HG03159 (cell line): Measurements from ENCODE around the gene PDAP1.
A peak's percentile ranks its signal among the peaks of the same experiment; 100 is the strongest.
"Not testable (repeated sequence)": the region's sequence is repeated elsewhere in the genome, so short reads cannot be mapped to it uniquely, and the experiment has no call there.

Source experiments
- ATAC-seq: cut with Tn5 transposase; IDR thresholded peaks from one replicate; pipeline ENCODE4 v1.9.1; 2021; ENCODE audit warnings: mild to moderate bottlenecking, moderate library complexity; ENCODE audit not compliant: unreplicated experiment

Gene PDAP1

GRCh38 chr7:99408379-99409191 is at the start of gene PDAP1, which contains the start of gene BUD31:
TSS of gene PDAP1 (minus strand) at chr7:99408597. CDS start at chr7:99408548, 49 bp downstream.
TSS of gene BUD31 (plus strand) at chr7:99408969. CDS start at chr7:99411093, 2,124 bp downstream.
- peak; percentile 81 for ATAC-seq

GRCh38 chr7:99457650-99458493 is 49.5 kb upstream of the PDAP1 start:
- no peak for ATAC-seq

DNA sequence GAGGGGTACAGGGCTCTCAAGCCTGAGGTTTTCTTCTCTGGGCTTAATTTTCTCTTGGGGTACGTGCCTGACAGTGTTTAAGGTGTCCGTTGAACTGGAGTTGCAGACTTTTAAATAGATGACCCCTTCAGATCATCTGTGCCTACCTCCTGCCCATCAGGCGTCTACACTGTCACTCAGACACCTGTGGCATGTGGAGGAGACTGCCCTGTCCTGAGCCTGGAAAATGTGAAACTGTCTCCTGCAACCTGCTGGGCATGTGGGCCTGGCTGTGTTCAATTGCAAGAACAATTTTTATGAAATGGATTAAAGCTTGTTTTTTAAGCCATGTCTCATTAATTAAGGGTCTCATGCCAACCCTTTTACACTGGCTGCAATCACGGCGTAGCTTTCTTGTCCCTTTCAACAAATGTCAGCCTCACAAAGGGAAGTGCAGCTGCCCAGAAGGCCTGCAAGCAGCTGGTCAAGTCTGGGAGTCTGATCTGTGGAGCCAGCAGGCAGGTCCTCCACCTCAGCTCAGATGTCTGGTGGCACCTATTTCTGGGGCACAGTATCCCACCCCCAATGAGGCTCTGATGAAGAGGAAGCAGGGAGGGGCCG is 48.8 kb upstream of the PDAP1 start:
- ATAC-seq: no peak

GRCh38 chr7:99456288-99456687 is 47.9 kb upstream of the PDAP1 start:
- ATAC-seq: no peak

DNA sequence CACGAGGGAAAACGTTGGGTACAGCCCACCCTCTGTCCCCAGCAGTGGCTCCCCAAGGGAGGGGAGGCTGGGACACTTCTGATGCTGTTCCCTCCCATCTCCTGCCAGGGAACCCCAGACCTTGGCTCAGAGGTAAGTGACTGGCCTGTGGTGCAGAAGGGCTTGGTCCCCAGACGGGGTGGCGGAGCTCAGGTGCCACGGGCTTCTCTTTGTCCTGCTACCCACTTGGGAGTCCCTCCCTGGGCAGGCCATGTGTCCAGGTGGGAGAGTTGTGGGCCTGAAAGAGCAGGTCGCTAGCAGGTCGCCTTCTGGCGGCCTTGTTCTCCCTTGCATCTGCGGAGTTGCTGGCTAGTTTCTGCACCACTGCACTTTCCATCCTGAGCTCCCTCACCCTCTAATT is 47.5 kb upstream of the PDAP1 start:
- no peak for ATAC-seq

GRCh38 chr7:99453105-99453504 is 44.7 kb upstream of the PDAP1 start:
- ATAC-seq: no peak

- no peak for ATAC-seq
Observed at GRCh38 chr7:99452541-99452940, 44.1 kb upstream of the PDAP1 start.

DNA sequence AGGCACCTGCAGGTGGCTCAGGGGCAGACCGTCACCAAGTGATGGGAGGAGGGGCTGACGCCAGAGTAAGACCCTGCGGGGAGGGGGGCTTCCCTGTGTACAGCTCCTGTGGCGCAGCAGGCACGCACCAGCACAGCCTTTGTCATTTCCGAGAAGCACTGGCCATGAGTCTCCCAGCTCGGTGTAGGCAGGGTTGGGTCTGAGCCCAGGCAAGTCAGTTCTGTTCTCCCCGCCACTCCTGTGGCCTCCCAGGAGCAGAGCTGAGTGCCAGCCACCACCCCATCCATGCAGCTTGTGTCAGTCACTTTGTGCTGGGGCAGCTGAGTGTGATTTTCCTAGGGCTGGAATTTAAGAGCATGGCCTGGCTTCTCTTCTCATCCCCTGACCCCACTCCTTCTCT is 43.5 kb upstream of the PDAP1 start:
- ATAC-seq: no peak

DNA sequence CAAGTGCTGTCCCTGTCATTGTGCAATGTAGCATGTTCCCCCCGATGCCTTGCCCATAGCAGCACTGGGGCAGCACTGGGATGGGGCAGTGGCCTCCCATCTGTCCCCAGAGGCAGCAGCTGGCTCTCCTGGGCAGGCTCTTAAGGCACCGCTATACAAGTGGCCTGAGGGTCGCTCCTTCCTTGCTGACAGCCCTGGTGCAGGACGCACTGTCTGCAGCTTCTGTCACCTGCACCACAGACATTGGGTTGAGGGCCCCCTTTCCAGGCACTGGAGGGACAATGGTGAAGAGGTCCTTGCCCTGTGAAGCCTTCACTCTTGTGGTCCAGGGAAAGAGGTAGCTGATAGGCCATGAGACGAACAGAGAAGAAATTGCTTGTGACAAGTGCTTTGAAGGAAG is 40.9 kb upstream of the PDAP1 start:
- ATAC-seq: no peak

- no peak for ATAC-seq
Observed at GRCh38 chr7:99448855-99449254, 40.5 kb upstream of the PDAP1 start.

- ATAC-seq: no peak
Observed at GRCh38 chr7:99447943-99448342, 39.5 kb upstream of the PDAP1 start.

GRCh38 chr7:99446096-99446495 is 37.7 kb upstream of the PDAP1 start:
- ATAC-seq: no peak

- ATAC-seq: no peak
Observed at GRCh38 chr7:99440195-99440594, 31.8 kb upstream of the PDAP1 start.

DNA sequence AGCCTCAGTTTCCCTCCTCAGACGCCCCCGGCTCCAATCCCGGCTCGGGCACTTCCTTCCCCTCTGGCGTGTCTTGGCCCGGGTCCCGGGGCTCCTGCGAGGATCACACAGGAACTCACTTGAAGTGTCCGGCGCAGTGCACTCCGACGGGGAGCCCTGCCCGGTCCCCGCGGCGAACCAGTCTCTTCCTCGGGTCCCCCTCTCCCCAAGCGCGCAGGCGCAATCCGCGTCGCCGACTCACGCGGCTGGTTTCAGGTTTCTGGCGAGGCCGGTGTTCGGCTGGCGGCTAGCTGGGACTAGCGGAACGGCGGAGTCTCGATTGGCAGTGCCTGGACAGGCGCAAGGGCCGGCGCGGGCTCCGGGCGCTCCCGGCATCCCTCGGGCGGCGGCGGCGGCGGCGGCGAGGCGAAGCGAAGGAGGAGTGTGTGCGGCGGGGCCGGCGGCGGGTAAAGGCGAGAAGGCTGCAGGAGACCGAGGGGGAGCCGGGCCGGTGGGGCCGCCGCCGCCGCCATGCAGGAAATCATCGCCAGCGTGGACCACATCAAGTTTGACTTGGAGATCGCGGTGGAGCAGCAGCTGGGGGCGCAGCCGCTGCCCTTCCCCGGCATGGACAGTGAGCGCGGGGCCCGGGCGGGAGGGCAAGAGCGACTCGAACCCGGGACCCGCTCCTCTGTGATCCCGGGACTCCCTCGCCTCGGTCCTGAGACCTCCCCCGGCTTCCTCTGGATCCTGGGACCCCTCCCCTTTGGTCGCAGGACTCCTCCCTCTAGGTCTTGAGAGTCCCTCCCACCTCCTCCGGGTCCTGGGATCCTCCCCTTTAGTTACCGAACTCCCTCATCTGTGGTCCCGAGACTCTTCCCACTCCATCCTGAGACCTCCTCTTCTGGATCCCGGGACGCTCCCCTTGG is 30.4 kb upstream of the PDAP1 start, which contains the start of the genes CPSF4 and PTCD1:
TSS of gene CPSF4 (plus strand) at position 371 of the 908 bp plus-strand sequence. CDS start at position 511, 140 bp downstream.
TSS of gene PTCD1 (minus strand) at position 226 of the 908 bp plus-strand sequence. CDS start 3,556 bp downstream, outside the sequence.
- peak; percentile 92 for ATAC-seq

- ATAC-seq: peak; percentile 3
Observed at GRCh38 chr7:99437946-99438572, 29.7 kb upstream of the PDAP1 start.

GRCh38 chr7:99433158-99433557 is 24.8 kb upstream of the PDAP1 start:
- no peak for ATAC-seq

GRCh38 chr7:99431756-99432540 is 23.6 kb upstream of the PDAP1 start:
- not testable (repeated sequence) for ATAC-seq

- ATAC-seq: no peak
Observed at GRCh38 chr7:99429756-99430155, 21.4 kb upstream of the PDAP1 start.
